Peyer's patch (tissue), 4 donors: ENCODE results near the gene GLRA3. TPM values are rescaled to one million over a fixed set of nuclear protein-coding genes. Genes with fewer than 3 reads are reported as not detected.

Experiments used
- DNase-seq, 3 donors: peaks; one replicate each; pipeline ENCODE4 v3.0.0-alpha.2; 2017 to 2019
- H3K27ac ChIP-seq, 4 donors: fragments of 200-600 bp; sonication (generic); one replicate each; pipeline ENCODE4 v1.5.1; 2016 to 2019
- H3K27me3 ChIP-seq, 2 donors: fragments of 200-600 bp; sonication (generic); one replicate each; pipeline ENCODE4 v1.5.1; 2019
- H3K36me3 ChIP-seq, 3 donors: fragments of 200-600 bp; sonication (generic); one replicate each; pipeline ENCODE4 v1.5.1; 2016 to 2019
- H3K4me1 ChIP-seq, 4 donors: fragments of 200-600 bp; sonication (generic); one replicate each; pipeline ENCODE4 v1.5.1; 2016 to 2019
- H3K4me3 ChIP-seq, 4 donors: fragments of 200-600 bp; sonication (generic); 1 replicate in 3 of 4; 2 replicates in 1 of 4; pipeline ENCODE4 v1.5.1; 2016 to 2019; ENCODE audit warnings: mild to moderate bottlenecking in 1 of 4
- H3K9me3 ChIP-seq, 4 donors: fragments of 200-600 bp; sonication (generic); one replicate each; pipeline ENCODE4 v1.5.1; 2016 to 2019; ENCODE audit warnings: mild to moderate bottlenecking in 1 of 4
- CTCF ChIP-seq, 6 experiments: fragments of 450-650 bp in 4 of 6; fragments of 200-600 bp in 2 of 6; sonication (generic) in 1 of 6; IDR thresholded peaks; one replicate each; pipeline ENCODE4 v1.5.1; 2017 to 2019; ENCODE audit warnings: antibody characterized with exemption in 6 of 6, mild to moderate bottlenecking in 3 of 6, moderate library complexity in 1 of 6
- POLR2A ChIP-seq, 2 donors: fragments of 450-650 bp; IDR thresholded peaks; one replicate each; pipeline ENCODE4 v1.5.1; 2017; ENCODE audit warnings: antibody characterized with exemption in 2 of 2, mild to moderate bottlenecking in 2 of 2, moderate library complexity in 2 of 2
- total RNA-seq, 4 donors: library from RNA; depleted of rRNA; stranded (reverse); fragments of >200 nt; gene quantifications; one replicate each; pipeline ENCODE4 v1.1.0, GENCODE V29; 2016

The GLRA3 gene
- total RNA-seq, 4 donors from 2014 or later = 1.7 TPM; not detected in 3

- no peak for TF ChIP-seq CTCF (IDR thresholded peaks at IDR 0.05)
- TF ChIP-seq POLR2A (IDR thresholded peaks at IDR 0.05) = no peak
- no peak for DNase-seq
- Histone ChIP-seq H3K4me1 (no peaks in the 10 kb centered on the region), H3K36me3 (no peaks in the 10 kb centered on the region), H3K9me3 (no peaks in the 10 kb centered on the region), H3K27me3 (no peaks in the 10 kb centered on the region), H3K27ac (no peak overlapping the region), H3K4me3 (no peak overlapping the region)
These were observed 155.2 kb downstream of the GLRA3 start for GRCh38 chr4:174673865-174674264.

- TF ChIP-seq CTCF (IDR thresholded peaks at IDR 0.05) = no peak
- TF ChIP-seq POLR2A (IDR thresholded peaks at IDR 0.05) = no peak
- Histone ChIP-seq H3K36me3 (no peaks in the 10 kb centered on the region), H3K27me3 (no peaks in the 10 kb centered on the region), H3K27ac (no peak overlapping the region), H3K4me1 (no peaks in the 10 kb centered on the region), H3K9me3 (no peaks in the 10 kb centered on the region), H3K4me3 (no peak overlapping the region)
- no peak for DNase-seq
These were observed 156.8 kb downstream of the GLRA3 start for GRCh38 chr4:174672276-174672675.

GRCh38 chr4:174669270-174669669 is 159.8 kb downstream of the GLRA3 start:
- H3K36me3 ChIP-seq = no peaks in the 10 kb centered on the region
- TF ChIP-seq POLR2A (IDR thresholded peaks at IDR 0.05) (no peak), CTCF (IDR thresholded peaks at IDR 0.05) (no peak)
- no peaks in the 10 kb centered on the region for H3K9me3 ChIP-seq
- no peaks in the 10 kb centered on the region for H3K27me3 ChIP-seq
- no peaks in the 10 kb centered on the region for H3K4me1 ChIP-seq
- H3K27ac ChIP-seq = no peak overlapping the region
- H3K4me3 ChIP-seq = no peak overlapping the region
- DNase-seq = no peak

GRCh38 chr4:174665799-174666198 is 163.2 kb downstream of the GLRA3 start:
- TF ChIP-seq POLR2A (IDR thresholded peaks at IDR 0.05) (no peak), CTCF (IDR thresholded peaks at IDR 0.05) (no peak)
- Histone ChIP-seq H3K36me3 (no peaks in the 10 kb centered on the region), H3K27ac (no peak overlapping the region), H3K4me3 (no peak overlapping the region), H3K9me3 (no peaks in the 10 kb centered on the region), H3K4me1 (no peaks in the 10 kb centered on the region), H3K27me3 (no peaks in the 10 kb centered on the region)
- DNase-seq = no peak

GRCh38 chr4:174663216-174663615 is 165.8 kb downstream of the GLRA3 start:
- H3K4me1 ChIP-seq = no peaks in the 10 kb centered on the region
- H3K4me3 ChIP-seq = no peak overlapping the region
- no peaks in the 10 kb centered on the region for H3K27me3 ChIP-seq
- no peak for TF ChIP-seq CTCF (IDR thresholded peaks at IDR 0.05)
- no peak for TF ChIP-seq POLR2A (IDR thresholded peaks at IDR 0.05)
- H3K27ac ChIP-seq = no peak overlapping the region
- H3K9me3 ChIP-seq = no peaks in the 10 kb centered on the region
- no peak for DNase-seq
- no peaks in the 10 kb centered on the region for H3K36me3 ChIP-seq

- H3K27ac ChIP-seq = no peak overlapping the region
- H3K4me3 ChIP-seq = no peak overlapping the region
- DNase-seq = no peak
- H3K9me3 ChIP-seq = no peaks in the 10 kb centered on the region
- H3K4me1 ChIP-seq = no peaks in the 10 kb centered on the region
- no peak for TF ChIP-seq POLR2A (IDR thresholded peaks at IDR 0.05)
- TF ChIP-seq CTCF (IDR thresholded peaks at IDR 0.05) = no peak
- H3K27me3 ChIP-seq = no peaks in the 10 kb centered on the region
- H3K36me3 ChIP-seq = no peaks in the 10 kb centered on the region
These were observed 170.8 kb downstream of the GLRA3 start for GRCh38 chr4:174658246-174658645.
